ENCODE data around the gene ZNF423.

The ZNF423 gene

DNA sequence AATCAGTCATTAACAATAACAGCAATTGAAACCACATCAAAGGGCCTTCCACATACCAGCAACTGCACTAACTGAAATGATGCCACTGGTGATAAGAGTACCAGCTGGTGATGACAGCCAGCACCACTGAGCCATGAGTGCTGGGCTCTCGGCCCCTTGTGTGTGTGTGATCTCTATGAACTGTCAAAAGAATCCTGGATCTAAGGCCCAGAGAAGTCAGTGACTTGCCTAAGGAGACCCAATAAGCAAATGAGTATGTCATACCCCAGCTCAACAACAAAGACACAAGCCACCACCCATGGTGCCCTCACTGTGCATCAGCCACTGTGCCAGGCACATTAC is 220.9 kb downstream of the ZNF423 start:
- no peak for TF ChIP-seq TAF1 (IDR thresholded peaks at IDR 0.05; ENCODE audit: borderline replicate concordance, insufficient read depth, low read length)
- TF ChIP-seq, protein P1, sequence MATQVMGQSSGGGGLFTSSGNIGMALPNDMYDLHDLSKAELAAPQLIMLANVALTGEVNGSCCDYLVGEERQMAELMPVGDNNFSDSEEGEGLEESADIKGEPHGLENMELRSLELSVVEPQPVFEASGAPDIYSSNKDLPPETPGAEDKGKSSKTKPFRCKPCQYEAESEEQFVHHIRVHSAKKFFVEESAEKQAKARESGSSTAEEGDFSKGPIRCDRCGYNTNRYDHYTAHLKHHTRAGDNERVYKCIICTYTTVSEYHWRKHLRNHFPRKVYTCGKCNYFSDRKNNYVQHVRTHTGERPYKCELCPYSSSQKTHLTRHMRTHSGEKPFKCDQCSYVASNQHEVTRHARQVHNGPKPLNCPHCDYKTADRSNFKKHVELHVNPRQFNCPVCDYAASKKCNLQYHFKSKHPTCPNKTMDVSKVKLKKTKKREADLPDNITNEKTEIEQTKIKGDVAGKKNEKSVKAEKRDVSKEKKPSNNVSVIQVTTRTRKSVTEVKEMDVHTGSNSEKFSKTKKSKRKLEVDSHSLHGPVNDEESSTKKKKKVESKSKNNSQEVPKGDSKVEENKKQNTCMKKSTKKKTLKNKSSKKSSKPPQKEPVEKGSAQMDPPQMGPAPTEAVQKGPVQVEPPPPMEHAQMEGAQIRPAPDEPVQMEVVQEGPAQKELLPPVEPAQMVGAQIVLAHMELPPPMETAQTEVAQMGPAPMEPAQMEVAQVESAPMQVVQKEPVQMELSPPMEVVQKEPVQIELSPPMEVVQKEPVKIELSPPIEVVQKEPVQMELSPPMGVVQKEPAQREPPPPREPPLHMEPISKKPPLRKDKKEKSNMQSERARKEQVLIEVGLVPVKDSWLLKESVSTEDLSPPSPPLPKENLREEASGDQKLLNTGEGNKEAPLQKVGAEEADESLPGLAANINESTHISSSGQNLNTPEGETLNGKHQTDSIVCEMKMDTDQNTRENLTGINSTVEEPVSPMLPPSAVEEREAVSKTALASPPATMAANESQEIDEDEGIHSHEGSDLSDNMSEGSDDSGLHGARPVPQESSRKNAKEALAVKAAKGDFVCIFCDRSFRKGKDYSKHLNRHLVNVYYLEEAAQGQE (IDR thresholded peaks at IDR 0.05; ENCODE audit: insufficient read depth in 1 of 2, low read depth in 2 of 2, low read length in 2 of 2): no peak
- TF ChIP-seq POLR2AphosphoS5 (IDR thresholded peaks at IDR 0.05; ENCODE audit: low read depth, low read length): no peak
- no peak for TF ChIP-seq SIN3A (IDR thresholded peaks at IDR 0.05; ENCODE audit: borderline replicate concordance, insufficient read depth, low read length)
- TF ChIP-seq FOXP2 (optimal IDR thresholded peaks at IDR 0.05; ENCODE audit: borderline replicate concordance, extremely low read depth, extremely low read length, insufficient read depth): no peak

DNA sequence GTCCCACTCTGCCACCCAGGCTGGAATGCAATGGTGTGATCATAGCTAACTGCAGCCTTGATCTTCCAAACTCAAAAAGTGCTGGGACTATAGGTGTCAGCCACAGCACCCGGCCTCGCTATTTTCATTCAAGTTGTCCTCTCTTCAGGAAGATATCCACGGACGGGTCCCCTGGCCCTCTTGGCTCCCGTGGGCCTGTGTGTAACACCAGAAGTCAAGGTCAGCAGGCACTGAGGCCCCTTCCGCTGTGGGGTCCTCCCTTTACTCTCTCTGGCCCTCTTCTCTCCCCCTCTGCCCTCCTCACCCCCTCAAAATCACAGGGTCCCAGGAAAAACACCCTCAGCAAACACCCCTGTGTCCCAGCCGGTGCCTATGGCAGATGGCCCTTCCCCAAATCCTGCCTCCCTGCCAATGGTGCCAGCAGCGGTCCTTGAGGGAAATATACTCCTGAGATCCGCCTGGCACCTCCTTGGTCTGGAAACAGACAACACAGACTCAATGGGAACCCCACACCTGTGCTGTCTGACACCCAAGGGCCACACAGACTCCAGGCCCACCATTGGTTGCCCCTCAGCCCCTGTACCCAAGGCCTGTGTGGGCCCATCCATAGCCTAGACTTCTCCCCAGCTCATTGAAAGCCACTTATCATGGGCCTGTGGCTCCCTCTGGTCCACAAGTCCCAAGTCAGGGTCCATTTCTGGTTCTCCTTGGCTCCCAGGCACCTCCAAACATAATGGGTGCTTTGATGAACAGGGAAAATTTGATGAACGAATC is 221.5 kb downstream of the ZNF423 start:
- TF ChIP-seq TAF1 (IDR thresholded peaks at IDR 0.05; ENCODE audit: borderline replicate concordance, insufficient read depth, low read length) (no peak), FOXP2 (optimal IDR thresholded peaks at IDR 0.05; ENCODE audit: borderline replicate concordance, extremely low read depth, extremely low read length, insufficient read depth) (no peak), SIN3A (IDR thresholded peaks at IDR 0.05; ENCODE audit: borderline replicate concordance, insufficient read depth, low read length) (no peak), POLR2AphosphoS5 (IDR thresholded peaks at IDR 0.05; ENCODE audit: low read depth, low read length) (no peak)
- TF ChIP-seq, protein P1 (IDR thresholded peaks at IDR 0.05; ENCODE audit: insufficient read depth in 1 of 2, low read depth in 2 of 2, low read length in 2 of 2): no peak

DNA sequence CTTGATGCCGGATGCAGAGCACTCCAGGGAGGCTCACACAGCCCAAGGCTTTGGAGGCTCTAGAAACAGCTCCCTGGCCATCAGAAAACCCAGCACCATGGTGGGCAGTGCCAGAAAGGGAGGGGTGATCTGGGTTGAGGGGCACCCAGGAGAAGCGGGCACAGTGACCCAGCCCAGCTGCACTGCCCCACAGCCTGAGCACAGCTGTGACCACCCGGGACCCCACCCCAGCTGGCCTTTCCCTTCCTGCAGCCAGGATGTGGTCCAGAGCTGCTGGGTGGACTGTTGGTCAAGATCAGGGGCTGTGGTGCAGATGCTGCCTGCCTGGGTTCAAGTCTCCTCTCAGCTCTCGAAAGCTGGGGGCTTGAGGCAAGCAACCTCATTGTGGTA is 223.1 kb downstream of the ZNF423 start:
- TF ChIP-seq FOXP2 (optimal IDR thresholded peaks at IDR 0.05; ENCODE audit: borderline replicate concordance, extremely low read depth, extremely low read length, insufficient read depth): no peak
- TF ChIP-seq TAF1 (IDR thresholded peaks at IDR 0.05; ENCODE audit: borderline replicate concordance, insufficient read depth, low read length): no peak
- TF ChIP-seq, protein P1 (IDR thresholded peaks at IDR 0.05; ENCODE audit: insufficient read depth in 1 of 2, low read depth in 2 of 2, low read length in 2 of 2): no peak
- TF ChIP-seq SIN3A (IDR thresholded peaks at IDR 0.05; ENCODE audit: borderline replicate concordance, insufficient read depth, low read length): no peak
- TF ChIP-seq POLR2AphosphoS5 (IDR thresholded peaks at IDR 0.05; ENCODE audit: low read depth, low read length): no peak

DNA sequence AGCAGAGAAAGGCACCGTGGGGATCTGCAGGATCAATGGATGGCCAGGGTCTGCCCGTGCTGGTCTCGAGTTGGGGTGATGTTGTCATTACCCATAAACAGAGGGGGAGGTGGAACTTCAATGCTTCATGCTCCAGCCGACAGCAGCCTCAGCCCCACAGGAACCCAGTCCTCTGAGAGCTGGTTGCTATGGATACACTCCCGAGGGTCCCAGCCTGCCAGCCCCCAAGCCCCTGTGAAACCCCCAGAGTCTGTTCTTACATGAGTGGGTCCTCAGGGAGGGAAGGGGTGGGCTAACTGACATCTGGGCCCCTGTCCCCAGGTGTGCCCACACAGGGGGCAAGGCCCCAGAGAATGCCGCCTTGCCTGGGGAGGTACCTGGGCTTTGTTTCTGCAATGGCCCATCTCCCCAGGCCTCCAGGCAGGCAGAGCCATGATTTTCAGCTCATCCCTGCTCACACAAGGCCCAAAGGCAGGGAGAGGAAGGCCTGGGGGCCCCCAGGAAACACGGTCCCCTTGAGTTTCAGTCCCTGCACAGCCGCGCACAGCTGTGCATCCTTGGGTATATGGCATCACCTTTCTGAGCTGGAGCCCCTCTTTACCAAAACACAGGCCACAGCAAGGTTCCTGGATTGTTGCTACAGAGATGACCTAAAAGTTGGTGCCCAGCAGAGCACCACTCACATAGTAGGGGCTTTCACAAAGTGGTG is 223.7 kb downstream of the ZNF423 start:
- TF ChIP-seq, protein P1 (IDR thresholded peaks at IDR 0.05; ENCODE audit: insufficient read depth in 1 of 2, low read depth in 2 of 2, low read length in 2 of 2): no peak
- no peak for TF ChIP-seq SIN3A (IDR thresholded peaks at IDR 0.05; ENCODE audit: borderline replicate concordance, insufficient read depth, low read length)
- no peak for TF ChIP-seq TAF1 (IDR thresholded peaks at IDR 0.05; ENCODE audit: borderline replicate concordance, insufficient read depth, low read length)
- no peak for TF ChIP-seq FOXP2 (optimal IDR thresholded peaks at IDR 0.05; ENCODE audit: borderline replicate concordance, extremely low read depth, extremely low read length, insufficient read depth)
- TF ChIP-seq POLR2AphosphoS5 (IDR thresholded peaks at IDR 0.05; ENCODE audit: low read depth, low read length): no peak

Measured in PFSK-1 (cell line).